Cardiac muscle cell (in vitro differentiated cells and primary cell): ENCODE measurements around the gene RFX3. TPM values are rescaled to one million over a fixed set of nuclear protein-coding genes. Genes with fewer than 3 reads are reported as not detected.
A peak's percentile ranks its signal among the peaks of the same experiment; 100 is the strongest.

Experiments used
- DNase-seq, 2 donors: peaks; one replicate each; pipeline versions ENCODE4 v3.0.0 to v3.0.0-alpha.2; 2010 to 2017; ENCODE audit warnings: low read depth in 1 of 2, low spot score in 1 of 2
- H3K27ac ChIP-seq: fragments of 200-600 bp; sonication (generic); 2 replicates; pipeline ENCODE4 v1.5.1; 2016
- H3K27me3 ChIP-seq: fragments of 200-600 bp; sonication (generic); 2 replicates; pipeline ENCODE4 v1.6.0; 2016; ENCODE audit warnings: control low read depth
- H3K36me3 ChIP-seq: fragments of 200-600 bp; sonication (generic); 2 replicates; pipeline ENCODE4 v1.5.1; 2016; ENCODE audit warnings: control low read depth
- H3K4me1 ChIP-seq: fragments of 200-600 bp; sonication (generic); 2 replicates; pipeline ENCODE4 v1.8.1; 2017; ENCODE audit warnings: low read depth, mild to moderate bottlenecking, mixed run types
- H3K4me3 ChIP-seq: fragments of 200-600 bp; sonication (generic); 2 replicates; pipeline ENCODE4 v1.5.1; 2016; ENCODE audit warnings: mild to moderate bottlenecking
- H3K9me3 ChIP-seq: fragments of 200-600 bp; sonication (generic); 2 replicates; pipeline ENCODE4 v1.5.1; 2017; ENCODE audit warnings: low read depth, mild to moderate bottlenecking, control low read depth
- CTCF ChIP-seq: IDR thresholded peaks from 2 replicates; pipeline ENCODE4 v1.5.1; 2012; ENCODE audit warnings: low read depth, mild to moderate bottlenecking, low read length
- polyA plus RNA-seq: library from polyadenylated mRNA; unstranded; fragments of >200 nt; fragmentation: Nextera tagmentation; extraction: Ambion mirVana; gene quantifications from 2 replicates; pipeline ENCODE4 v1.2.1, GENCODE V29; 2016
- total RNA-seq: library from RNA; depleted of rRNA; stranded (reverse); fragments of >200 nt; gene quantifications from 2 replicates; pipeline ENCODE4 v1.2.3, GENCODE V29; 2016

The RFX3 gene
- total and polyA plus RNA-seq, 2 experiments from 2014 or later = 6.3 to 9.9 TPM

- no peak overlapping the region for H3K27ac ChIP-seq
- no peak overlapping the region for H3K4me3 ChIP-seq
- TF ChIP-seq CTCF = no peak
- no peaks in the 10 kb centered on the region for H3K4me1 ChIP-seq
- no peaks in the 10 kb centered on the region for H3K9me3 ChIP-seq
- peak; percentile 21 to 36 for DNase-seq
- no peaks in the 10 kb centered on the region for H3K36me3 ChIP-seq
- H3K27me3 ChIP-seq = no peaks in the 10 kb centered on the region
Measured at GRCh38 chr9:3224931-3225330, 300.9 kb downstream of the RFX3 start.

- Histone ChIP-seq H3K4me1 (no peaks in the 10 kb centered on the region), H3K27ac (no peak overlapping the region), H3K9me3 (no peaks in the 10 kb centered on the region), H3K4me3 (no peak overlapping the region), H3K27me3 (no peaks in the 10 kb centered on the region), H3K36me3 (no peaks in the 10 kb centered on the region)
- no peak for DNase-seq
- no peak for TF ChIP-seq CTCF
Measured at GRCh38 chr9:3215658-3216057, 310.1 kb downstream of the RFX3 start.

- Histone ChIP-seq H3K9me3 (no peaks in the 10 kb centered on the region), H3K36me3 (no peaks in the 10 kb centered on the region), H3K27me3 (no peaks in the 10 kb centered on the region), H3K4me1 (no peaks in the 10 kb centered on the region), H3K4me3 (no peak overlapping the region), H3K27ac (no peak overlapping the region)
- DNase-seq = no peak
- no peak for TF ChIP-seq CTCF
Measured at GRCh38 chr9:3214741-3215140, 311.1 kb downstream of the RFX3 start.

GRCh38 chr9:3205421-3206095, 320.2 kb downstream of the RFX3 start:
- no peaks in the 10 kb centered on the region for H3K4me1 ChIP-seq
- no peak overlapping the region for H3K4me3 ChIP-seq
- H3K36me3 ChIP-seq = no peaks in the 10 kb centered on the region
- no peak overlapping the region for H3K27ac ChIP-seq
- TF ChIP-seq CTCF = no peak
- H3K9me3 ChIP-seq = no peaks in the 10 kb centered on the region
- DNase-seq = peak in 1 of 2 donors; percentile 22
- no peaks in the 10 kb centered on the region for H3K27me3 ChIP-seq

GRCh38 chr9:3200331-3200774, 325.4 kb downstream of the RFX3 start:
- H3K36me3 ChIP-seq = no peaks in the 10 kb centered on the region
- H3K4me3 ChIP-seq = no peak overlapping the region
- peaks cover 24% of the 10 kb centered on the region for H3K4me1 ChIP-seq
- DNase-seq = no peak
- no peaks in the 10 kb centered on the region for H3K27me3 ChIP-seq
- H3K9me3 ChIP-seq = no peaks in the 10 kb centered on the region
- H3K27ac ChIP-seq = no peak overlapping the region
- TF ChIP-seq CTCF = no peak
